IPS-NIHi7 (cell line): Measurements from ENCODE around the gene SOX8.

Source experiments
- DNase-seq: peaks from one replicate; pipeline ENCODE4 v3.0.0; 2012; ENCODE audit warnings: mixed read lengths; ENCODE audit errors: extremely low spot score

SOX8 gene

DNA sequence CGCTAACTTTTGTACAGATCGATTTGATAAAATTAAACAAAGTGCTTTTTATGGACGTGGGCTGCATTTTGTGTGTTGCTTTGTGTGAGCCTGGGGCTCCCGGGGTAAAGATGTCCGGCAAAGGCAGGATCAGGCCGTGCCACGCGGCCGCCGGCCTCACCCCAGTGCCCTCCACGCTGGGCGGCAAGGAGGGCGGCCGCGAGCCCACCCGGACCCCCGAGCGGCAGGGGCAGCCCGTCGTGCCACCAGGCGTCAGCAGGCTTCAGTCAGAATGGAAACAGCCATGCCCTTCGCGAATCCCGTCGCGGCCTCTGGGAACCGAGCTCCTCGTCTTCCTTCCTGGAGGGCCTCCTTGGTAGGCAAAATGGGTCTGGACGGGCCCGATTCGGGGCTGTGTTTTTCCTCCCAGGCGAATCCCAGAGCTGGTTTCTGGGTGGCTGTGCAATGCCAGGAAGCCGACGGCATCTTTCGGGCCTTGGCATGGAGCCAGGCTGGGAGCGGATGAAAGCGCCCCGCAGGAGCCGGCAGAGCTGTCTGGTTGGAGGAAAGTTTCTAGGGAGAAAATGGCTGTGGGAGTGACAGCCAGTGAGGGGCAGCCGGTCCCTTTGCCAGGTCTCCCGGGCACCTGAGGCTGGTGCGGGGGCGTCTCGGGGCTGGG is 5.5 kb downstream of the SOX8 start:
- no peak for DNase-seq

DNA sequence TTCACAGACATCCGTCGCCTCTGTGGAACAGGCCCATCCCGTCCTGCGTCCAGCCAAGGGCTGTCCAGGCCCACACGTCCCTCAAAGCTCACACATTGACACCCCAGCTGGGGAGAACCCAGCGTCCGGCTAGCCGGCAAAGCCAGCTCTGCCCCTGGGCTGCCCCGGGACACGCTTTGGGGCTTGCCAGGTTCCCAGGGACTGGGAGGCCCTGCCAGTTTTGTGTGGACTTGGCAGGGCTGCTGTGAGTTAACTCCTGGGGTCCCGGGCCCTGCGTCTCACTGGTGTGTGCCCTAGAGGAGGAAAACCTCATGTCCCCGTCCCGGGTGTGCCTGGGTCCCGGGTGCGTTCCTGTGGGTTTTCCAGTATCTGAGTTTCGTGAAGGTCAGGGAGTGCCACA is 6.3 kb downstream of the SOX8 start:
- DNase-seq = no peak

DNA sequence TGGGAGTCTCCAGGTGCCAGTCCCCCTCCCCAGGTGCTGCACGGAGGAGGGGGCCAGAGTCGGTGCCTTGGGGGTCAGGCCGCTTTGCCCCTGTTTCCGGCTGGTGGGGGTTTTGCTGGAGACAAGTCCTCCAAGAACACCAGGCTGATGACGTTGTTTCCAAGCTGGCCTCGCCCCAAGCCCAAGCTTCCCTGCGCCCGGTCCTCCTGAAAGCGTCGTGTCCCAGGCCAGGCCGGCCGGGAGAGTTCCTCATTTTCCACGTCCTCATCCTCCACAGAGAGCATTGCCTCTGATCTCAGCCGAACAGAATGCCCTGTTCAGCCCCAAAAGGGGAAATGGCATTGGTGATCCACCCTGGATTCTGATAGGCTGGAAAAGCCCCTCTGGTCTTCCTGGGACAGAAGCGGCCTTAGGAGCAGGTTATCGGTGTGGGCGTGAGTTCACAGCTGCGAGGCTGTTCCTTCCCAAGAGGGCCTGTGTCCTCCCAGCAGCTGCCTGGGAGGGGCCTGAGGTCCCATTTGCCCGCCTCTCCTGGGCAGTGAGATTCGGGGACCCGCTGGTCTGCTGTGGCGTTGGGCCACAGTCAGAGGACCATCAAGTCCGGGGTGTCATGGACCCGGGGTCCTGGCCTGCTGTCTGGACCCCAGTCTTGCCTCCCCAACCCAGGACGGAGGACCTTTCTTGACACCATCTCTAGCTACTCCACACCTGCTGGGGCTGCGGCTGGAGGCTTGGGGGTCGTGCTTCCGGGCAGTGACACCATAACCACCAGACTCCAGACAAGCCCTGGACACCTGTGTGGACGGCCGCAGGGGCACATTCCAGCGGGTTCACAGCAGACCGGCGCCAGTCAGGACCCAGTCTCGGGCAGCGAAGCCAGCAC is 7.1 kb downstream of the SOX8 start:
- DNase-seq = no peak

DNA sequence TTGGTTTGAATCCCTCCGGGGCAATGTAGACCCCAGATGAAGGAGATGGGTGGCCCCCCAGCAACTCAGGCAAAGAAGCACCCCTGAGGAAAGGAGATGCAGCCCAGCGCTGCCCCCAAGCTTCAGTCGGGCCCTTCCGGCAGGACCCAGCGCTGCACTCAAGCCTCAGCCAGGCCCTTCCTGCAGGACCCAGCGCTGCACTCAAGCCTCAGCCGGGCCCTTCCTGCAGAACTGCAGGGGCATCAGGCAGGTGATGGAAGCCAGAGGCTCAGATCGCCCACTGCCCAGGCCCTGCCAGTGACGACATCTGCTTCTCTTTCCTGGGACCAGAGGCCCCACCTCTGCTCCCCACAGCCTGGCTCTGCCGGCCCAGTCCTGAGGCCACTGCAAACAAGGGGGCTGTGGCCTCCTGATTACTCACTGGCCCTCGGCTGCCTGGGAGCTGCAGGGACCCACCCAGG is 7.8 kb downstream of the SOX8 start:
- DNase-seq = no peak

DNA sequence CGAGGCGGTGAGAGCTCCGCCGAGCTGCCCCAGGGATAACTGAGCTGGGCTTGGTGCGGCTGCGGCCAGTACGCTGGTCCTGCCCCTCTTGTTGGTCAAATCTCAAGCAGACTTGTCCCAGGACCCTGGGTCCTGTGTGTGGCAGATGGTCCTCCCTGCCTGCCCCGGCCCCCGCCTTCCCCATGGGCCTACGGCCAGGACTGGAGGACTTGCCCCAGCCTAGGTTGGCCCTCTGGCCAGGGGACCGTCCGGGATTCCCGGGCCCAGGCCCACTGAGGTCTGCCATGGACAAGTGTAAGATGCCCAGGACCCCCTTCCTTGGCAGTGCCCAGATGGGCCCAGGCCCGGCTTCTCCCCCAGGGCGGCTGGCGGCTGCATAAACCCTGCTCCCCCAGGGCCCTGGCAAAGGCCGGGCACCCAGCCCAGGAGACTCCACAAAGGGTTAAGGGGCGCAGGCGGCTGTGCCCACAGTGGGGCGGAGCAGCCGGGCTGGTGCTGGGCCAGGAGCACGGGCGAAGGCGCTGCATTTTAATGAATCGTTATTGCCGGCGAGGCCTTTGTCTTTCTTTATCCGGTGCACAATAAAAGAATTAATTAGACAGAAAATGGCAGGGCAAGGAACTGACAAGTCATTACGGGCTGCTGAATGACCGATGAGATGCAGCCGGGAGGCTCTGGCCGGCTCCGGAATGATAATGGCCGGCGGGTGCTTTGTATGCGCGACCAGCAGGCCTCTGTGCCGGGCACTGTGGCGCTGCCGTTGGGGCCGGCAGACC is 9.1 kb downstream of the SOX8 start:
- no peak for DNase-seq

DNA sequence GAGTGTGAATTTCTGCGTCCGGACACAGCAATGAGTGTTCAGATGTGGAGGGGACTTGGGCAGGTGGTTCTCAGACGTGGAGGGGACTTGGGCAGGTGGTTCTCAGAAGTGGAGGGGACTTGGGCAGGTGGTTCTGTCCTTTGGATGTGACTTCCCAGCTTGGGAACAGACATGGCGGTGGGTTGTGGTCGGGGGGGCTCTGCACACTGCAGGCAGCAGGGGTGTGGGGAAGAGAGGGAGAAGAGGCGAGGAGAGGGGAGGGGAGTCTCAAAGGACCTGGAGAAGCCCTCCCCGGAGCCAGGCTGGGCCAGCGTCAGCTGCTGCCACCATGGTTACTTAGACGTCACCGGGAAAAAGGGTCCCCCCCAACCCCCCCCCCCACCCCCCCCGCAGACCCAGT is 9.8 kb downstream of the SOX8 start:
- no peak for DNase-seq

DNA sequence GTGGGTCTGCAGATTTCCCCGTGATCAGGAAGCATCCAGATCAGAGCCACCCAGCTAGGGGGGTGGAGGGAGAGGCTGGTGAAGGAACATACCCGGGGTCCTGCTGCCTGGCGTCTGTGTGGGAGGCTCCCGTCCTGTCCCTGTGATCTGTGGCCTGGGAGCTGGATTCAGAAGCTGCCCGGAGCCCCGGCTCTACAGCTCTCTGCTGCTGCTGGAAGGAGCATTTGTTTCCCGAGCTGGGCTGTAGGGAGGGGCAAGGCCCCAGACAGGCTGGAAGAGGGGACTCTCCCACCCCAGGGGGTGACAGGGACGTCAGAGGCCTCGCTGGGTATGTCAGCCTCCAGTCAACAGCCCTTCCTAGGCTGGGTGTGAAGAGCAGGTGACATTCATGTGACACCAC is 10.2 kb downstream of the SOX8 start:
- DNase-seq = no peak

DNA sequence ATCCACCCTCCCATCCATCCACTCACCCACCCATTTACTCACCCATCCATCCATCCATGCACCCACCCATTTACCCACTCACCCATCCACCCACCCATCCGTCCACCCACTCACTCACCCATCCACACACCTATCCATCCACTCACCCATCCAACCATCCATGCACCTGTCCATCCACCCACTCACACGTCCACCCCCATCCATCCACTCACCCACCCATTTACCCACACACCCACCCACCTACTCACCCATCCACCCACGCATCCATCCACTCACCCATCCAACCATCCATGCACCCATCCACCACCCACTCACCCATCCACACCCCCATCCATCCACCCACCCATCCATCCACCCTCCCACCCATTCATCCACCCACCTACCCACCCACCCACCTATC is 12.2 kb downstream of the SOX8 start:
- no peak for DNase-seq

DNA sequence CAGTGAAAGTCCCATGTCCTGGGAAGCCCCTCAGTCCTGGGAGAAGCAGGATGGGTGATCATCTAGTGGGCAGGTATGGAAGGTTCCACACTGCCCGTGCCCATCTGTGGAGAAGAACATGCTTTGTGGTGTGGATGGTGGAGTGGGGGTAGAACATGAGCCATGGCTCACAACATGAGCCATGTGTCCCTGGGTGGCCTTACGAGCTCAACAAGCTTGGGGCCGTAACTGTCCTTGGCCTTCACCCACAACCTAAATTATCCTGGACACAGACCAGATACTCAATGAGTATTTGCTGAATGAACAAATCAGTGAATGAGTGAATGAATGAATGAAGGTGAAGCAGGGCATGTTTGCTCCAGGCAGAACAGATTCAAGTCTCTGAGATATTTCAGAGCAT is 13.5 kb downstream of the SOX8 start:
- DNase-seq = no peak

DNA sequence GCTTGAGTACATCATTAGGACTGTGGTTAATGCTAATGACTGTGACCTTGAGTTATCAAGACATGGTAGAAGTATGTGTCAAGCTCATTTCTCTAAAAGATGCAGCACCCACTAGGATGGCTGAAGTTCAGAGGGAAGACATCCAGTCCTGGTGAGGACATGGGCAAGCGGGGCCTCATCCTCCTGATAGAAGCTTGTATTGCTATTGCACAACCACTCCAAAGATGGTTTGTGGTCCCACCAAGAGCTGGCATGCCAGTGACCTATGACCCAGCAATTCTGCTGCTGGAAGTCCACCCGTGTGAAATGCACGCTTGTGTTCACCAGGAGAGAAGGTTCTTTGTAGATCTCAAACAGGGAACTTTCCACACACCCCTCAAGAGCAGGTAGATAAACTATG is 14.2 kb downstream of the SOX8 start:
- no peak for DNase-seq

DNA sequence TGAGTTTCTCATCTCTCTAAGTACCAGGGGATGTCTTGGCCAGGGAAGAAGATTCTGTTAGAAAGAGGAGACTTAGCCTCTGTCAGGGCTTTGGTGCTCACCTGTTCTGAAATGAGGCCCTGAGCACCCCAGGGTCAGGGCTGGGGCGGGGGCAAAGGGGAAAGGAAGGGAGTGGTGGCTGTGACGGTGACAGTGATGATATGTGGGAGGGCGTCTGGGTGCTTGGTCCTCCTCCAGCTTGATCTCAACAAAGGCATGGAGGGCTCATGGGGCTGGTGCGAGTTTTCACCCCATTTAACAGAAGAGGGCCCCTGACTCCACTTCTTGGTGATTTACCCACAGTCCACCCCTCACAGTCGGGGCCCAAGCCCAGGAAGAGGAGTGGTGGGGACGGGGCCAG is 15.1 kb downstream of the SOX8 start:
- DNase-seq = no peak

DNA sequence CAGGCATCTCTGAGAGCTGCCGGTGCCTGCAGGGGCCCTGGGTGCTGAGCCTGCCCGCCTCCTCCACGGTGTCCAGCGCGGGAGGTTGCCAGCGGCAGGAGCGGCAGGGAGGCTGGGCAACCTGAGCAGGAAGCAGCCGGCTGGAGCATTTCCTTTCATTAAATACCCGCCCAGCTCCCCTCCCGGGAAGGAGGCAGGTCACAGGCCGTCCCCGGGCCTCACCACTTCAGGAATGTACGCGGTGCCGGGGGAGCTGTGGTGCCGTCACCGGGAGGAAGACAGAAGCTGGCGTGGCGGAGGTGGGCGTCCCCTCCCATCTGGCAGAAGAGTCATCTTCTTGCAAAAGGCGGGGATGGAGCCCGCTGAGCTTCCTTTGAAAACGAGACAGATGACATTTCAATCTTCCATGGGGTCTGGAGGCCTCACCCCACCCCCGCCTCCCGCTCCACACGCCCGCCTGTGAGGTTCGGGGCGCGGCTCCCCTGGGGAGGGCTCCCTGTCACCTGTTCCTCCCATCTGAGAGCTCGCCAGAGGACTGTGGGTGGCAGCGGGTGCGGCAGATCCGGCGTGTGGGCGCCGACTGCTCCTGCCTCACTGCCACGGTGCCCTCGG is 16.0 kb downstream of the SOX8 start:
- DNase-seq = peak; percentile 86

DNA sequence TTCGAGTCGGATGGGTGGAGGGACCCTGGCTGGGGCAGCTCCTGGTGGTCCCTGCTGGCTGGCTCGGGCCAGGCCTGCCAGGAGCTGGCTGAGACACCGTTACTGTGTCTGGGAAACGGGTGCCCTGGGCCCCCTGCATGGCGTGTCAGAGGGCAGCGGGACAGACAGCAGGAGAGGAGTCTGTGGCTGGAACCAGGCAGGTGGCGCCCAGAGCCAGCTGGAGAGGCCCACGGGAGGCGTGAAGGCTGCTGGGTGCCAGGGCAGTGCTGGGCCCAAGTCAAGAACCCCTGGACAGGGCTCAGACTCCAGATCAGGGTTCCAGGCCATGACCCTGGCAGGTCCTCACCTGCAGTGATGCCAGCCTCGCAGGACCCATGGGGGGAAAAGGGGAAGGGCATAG is 16.6 kb downstream of the SOX8 start:
- no peak for DNase-seq

DNA sequence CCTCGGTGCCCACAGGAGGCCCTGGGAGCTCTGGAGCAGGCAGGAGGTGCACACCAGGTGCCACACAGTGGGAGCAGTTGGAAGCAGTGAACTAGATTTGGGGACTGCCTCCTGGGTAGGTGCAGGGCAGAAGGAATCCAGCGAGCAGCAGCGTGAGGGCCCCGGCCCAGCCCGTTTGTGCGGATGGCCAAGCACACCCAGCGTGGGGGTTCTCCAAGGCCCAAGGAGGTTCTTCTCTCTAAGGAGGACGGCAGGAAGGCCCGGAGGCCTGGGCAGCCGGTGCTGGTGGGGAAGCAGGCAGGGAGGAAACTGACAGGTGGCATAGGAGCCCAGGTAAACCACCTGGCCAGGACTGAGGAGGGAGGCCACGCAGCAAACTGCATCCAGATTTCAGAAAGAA is 17.0 kb downstream of the SOX8 start:
- no peak for DNase-seq

DNA sequence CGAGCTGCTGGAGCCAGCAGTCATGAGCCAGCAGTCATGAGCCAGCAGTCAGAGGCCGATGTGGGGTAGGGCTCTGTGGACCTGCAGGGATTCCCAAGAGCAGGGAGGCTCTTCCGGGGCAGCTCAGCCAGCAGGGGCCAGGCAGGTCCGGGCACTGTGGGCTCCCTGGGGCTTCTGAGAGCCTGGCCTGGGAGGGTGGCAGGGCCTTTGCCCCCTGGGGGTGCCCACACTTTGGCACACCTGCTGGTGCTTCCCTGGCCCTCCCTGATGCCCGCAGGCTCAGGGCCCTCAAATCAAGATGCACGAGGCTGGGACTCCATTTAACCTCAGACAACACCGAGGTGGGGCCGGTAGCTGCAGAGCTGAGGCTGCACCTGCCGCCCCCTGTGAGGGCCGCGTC is 18.1 kb downstream of the SOX8 start:
- DNase-seq = no peak

DNA sequence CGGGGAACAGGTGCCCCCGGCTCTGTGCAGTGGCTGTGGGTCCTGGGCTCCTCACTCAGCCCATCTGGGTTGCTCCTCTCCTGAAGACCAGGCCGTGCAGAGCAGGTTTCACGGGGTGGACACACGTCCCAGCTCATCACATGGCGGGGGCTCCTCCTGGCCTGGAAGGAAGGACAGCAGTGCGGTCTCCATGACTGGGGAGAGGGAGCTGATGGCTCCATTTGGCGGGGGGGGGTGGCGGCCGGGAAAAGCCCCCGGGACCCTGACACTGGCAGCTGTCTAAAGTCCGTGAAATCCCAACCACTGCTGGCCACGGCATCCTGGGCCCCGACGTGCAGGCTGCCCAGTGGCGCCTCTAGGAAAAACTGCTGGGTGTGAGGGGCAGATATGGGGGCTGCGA is 19.0 kb downstream of the SOX8 start:
- DNase-seq = no peak

DNA sequence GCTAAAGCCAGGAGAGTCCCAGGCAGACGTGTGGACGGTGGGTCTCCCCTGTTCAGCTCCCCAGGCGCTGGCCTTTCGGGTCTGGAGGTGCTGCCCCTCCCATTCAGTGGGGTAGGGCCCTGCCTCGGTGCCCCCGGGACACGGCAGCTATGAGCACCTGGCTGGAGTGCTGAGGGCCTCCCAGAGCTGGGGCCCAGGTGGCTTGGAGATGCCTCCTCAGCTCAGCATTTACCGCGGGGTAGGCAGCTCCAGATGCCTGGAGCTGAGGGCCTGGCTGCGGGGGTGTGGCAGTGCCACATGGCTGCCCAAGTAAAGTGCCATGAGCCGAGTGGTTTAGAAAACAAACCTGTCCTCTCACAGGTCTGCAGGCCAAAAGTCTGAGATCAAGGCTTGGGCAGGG is 19.5 kb downstream of the SOX8 start:
- no peak for DNase-seq

DNA sequence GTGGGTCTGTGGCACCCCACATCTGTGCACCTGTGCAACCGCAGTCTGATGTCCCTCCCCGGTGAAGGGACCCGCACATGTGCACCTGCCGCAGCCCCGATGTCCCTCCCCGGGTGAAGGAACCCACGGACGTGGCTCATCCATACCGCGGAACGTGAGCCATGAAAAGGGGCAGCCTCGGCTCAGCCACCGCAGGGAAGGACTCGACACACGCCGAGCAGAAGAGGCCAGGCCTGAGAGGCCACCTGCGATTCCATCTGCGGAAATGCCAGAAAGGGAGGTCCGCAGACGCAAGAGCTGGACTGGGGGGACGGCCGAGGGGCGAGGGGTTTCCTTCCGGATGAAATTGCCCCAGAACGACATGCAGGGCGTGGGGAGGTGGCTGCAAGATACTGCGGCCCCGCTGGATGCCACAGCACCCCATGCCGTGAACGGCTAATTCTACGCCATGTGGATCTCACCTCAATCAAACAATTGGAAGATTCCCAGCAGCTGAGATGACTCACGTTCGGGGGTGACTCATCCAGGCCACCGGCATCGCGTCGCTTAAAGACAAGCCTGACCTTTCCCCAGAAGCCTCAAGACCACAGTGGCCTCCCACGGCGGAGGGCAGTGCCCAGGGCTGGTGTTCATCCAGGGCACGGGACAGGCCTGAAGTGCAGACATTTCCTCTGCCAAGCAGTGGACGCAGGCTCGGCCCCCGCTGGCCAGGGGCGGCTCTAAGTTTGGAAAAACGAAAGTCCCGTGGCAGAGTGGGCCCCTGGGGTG is 21.0 kb downstream of the SOX8 start:
- peak; percentile 60 for DNase-seq

DNA sequence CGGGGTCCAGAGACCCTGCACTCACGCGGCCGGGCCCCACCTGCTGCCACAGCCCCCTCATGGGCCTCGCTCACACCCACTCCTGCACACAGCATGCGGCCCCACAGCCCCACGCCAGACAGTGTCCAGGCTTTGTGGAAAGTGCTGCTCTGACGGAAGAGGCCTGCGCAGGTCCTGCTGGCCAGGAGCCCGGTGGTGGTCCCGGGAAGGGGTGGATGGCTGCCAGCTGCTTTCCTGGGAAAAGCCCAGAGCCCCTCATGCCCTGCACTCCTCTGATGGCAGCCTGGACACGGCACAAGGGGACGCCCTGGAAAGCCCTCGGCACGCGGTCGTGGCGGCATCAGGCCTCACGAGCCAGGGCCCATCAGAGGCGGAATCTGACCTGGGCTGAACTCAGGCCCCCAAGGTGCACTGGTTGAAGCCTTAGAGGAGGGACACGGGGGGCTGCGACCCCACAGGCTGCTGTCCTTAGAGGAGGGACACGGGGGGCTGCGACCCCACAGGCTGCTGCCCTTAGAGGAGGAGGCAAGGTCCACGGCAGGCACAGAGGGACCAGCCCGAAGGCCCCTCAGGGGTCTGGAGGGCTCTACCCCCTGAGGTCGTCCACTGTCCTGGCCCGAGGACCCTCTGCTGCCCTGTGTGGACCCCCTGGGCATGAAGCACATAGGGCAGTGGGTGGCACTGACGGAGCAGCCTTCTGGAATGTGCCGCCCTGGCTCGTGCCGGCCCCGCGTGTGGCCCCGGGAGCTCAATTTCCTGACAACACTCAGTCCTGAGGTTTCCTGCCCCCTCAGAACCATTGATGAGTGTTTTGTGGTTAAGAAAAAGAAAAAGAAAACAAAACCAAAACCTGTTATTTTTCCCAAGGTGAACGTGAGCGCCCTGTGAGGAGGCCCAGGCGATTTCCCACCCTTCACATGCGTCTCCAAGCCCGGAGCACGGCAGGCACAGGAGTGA is 22.1 kb downstream of the SOX8 start:
- DNase-seq = no peak

DNA sequence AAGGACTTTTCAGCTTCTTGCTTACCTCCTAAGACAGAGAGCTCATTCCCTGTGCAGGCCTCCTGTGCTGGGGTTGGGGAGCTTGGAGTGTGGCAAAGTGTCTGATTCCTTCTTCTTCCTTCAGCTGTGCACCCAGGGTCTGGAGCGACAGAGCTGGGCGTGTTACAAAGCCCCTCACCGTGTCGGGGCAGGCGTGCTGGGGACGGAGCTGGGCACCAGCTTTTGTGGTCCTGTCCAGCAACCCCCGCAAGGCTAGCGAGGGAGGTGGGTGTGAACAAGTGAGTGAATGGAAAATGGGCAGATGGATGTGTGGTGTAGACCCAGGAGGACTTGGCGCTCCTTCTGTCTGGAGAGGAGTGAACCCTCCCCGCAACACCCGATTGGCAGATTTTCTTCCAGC is 23.7 kb downstream of the SOX8 start:
- no peak for DNase-seq
